ENCODE results near the gene ACTL9. TPM values are rescaled to one million over a fixed set of nuclear protein-coding genes. Genes with fewer than 3 reads are reported as not detected.

ACTL9 gene
- total RNA-seq, 4 donors from 2014 or later = not detected

DNA sequence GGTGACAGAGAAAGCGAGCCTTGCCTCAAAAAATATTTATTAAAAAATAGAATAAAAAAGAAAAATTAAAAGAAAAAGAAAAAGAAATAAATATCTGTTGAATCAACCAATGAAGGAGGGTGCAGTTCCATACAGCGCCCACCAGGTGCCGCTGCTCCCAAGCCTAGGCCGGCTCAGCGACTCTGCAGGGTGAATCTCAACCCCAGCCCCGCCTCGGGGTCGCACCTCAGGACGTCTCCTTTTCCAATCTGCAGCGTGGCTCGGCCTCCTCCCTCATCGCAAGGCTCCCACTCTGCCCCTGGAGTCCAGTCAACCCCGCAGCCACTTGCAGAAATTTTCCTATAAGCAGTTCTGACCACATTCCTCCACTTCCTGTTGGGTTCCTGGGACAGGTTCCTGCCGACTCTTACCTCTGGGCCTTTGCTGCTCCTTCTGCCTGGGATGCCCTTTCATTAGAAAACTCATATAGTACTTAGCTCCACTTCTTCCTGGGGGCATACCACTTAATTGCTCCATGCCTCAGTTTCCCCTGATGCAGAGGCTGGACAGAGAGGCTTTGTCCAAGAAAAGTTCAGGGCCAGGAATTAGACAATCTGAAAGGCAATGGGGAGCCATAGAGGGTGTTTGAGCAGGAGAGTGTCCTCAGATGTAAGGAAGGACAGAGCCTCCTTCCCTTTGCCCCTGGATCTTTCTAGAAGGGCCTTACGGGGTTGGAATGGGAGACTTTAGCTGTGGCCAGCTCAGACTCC is 43.8 kb downstream of the ACTL9 start:
- TF ChIP-seq CTCF (IDR thresholded peaks at IDR 0.05; ENCODE audit: low read depth) = no peak

GRCh38 chr19:8648240-8648639 is 50.4 kb downstream of the ACTL9 start:
- no peak for TF ChIP-seq CTCF (IDR thresholded peaks at IDR 0.05; ENCODE audit: low read depth)

Other genes starting within 250 kb of the ACTL9 start
- gene PRAM1, start 196.2 kb downstream of the ACTL9 start, total RNA-seq = 1 to 10 TPM in 1 of 4 donors, under 1 TPM in 3; 0.33 to 4.4 (median 0.52) TPM
- gene ZNF414, start 184.6 kb downstream of the ACTL9 start, total RNA-seq = 10 to 100 TPM in 1 of 4 donors, 1 to 10 TPM in 3; 4.8 to 15.6 (median 7.1) TPM
- 10 to 100 TPM; 13.4 to 48.3 (median 26.0) TPM for gene MYO1F, start 121.4 kb downstream of the ACTL9 start, total RNA-seq
- gene ADAMTS10, start 88.1 kb downstream of the ACTL9 start, total RNA-seq = 10 to 100 TPM; 17.8 to 63.9 (median 45.2) TPM
- not detected for gene NFILZ, start 68.2 kb downstream of the ACTL9 start, total RNA-seq
- not detected for gene OR2Z1, start 22.8 kb upstream of the ACTL9 start, total RNA-seq
- 10 to 100 TPM; 24.6 to 35.9 (median 29.8) TPM for gene ZNF558, start 133.5 kb upstream of the ACTL9 start, total RNA-seq
- gene MBD3L1, start 133.6 kb upstream of the ACTL9 start, total RNA-seq = not detected